ENCODE results near the gene TTC13. TPM values are rescaled to one million over a fixed set of nuclear protein-coding genes. Genes with fewer than 3 reads are reported as not detected.
"Not testable (repeated sequence)": the region's sequence is repeated elsewhere in the genome, so short reads cannot be mapped to it uniquely, and the experiment has no call there.

TTC13 gene
- total RNA-seq, 3 donors from 2014 or later (not counting 1 experiment from before 2014, with no cell fraction given) = 72.4 to 90.1 (median 80.4) TPM

- H3K36me3 Mint-ChIP-seq = no peaks in the 10 kb centered on the region
- no peaks in the 10 kb centered on the region for H3K27me3 Mint-ChIP-seq (ENCODE audit: low read depth in 2 of 2)
- no peaks in the 10 kb centered on the region for H3K9me3 Mint-ChIP-seq
- Histone ChIP-seq H3K9me3 (ENCODE audit: control insufficient read depth, insufficient read depth, low read length) (no peaks in the 10 kb centered on the region), H3K4me1 (ENCODE audit: control insufficient read depth, insufficient read depth, low read length) (no peaks in the 10 kb centered on the region), H3K27me3 (ENCODE audit: control insufficient read depth, insufficient read depth, low read length) (no peaks in the 10 kb centered on the region), H3K4me3 (ENCODE audit: low read length) (no peak overlapping the region), H3K27ac (ENCODE audit: low read length) (no peak overlapping the region), H3K36me3 (ENCODE audit: control insufficient read depth, insufficient read depth, low read length) (peaks cover 15% of the 10 kb centered on the region)
- no peak for DNase-seq
- intact Hi-C loops (cut with micrococcal nuclease) = no loop called here
- no peak overlapping the region for H3K4me3 Mint-ChIP-seq
- WGBS (ENCODE audit: insufficient coverage) = 96% methylated on average over 6 of the region's 6 CpGs
- H3K27ac Mint-ChIP-seq = no peak overlapping the region
- no peak for TF ChIP-seq CTCF (IDR thresholded peaks at IDR 0.05)
- ATAC-seq = no peak
- peaks cover 4 to 6% of the 10 kb centered on the region in 2 donors for H3K4me1 Mint-ChIP-seq
Observed at GRCh38 chr1:230985711-230986110, 7.0 kb upstream of the TTC13 start.

- H3K27me3 ChIP-seq (ENCODE audit: control insufficient read depth, insufficient read depth, low read length); H3K9me3 Mint-ChIP-seq; H3K27ac Mint-ChIP-seq; intact Hi-C loops (cut with micrococcal nuclease); H3K9me3 ChIP-seq (ENCODE audit: control insufficient read depth, insufficient read depth, low read length); H3K36me3 Mint-ChIP-seq; H3K27ac ChIP-seq (ENCODE audit: low read length); H3K27me3 Mint-ChIP-seq (ENCODE audit: low read depth in 2 of 2); DNase-seq; H3K4me3 ChIP-seq (ENCODE audit: low read length); ATAC-seq; H3K4me1 ChIP-seq (ENCODE audit: control insufficient read depth, insufficient read depth, low read length); H3K4me3 Mint-ChIP-seq; H3K36me3 ChIP-seq (ENCODE audit: control insufficient read depth, insufficient read depth, low read length): not testable (repeated sequence)
- H3K4me1 Mint-ChIP-seq = peaks cover 4 to 10% of the 10 kb centered on the region in 2 donors
- WGBS (ENCODE audit: insufficient coverage) = 96% methylated on average over 8 of the region's 10 CpGs
Observed at GRCh38 chr1:230984622-230985515, 6.2 kb upstream of the TTC13 start.

GRCh38 chr1:230983811-230984210, 5.2 kb upstream of the TTC13 start:
- intact Hi-C loops (cut with micrococcal nuclease) = no loop called here
- WGBS (ENCODE audit: insufficient coverage) = 100% methylated on average over 2 of the region's 5 CpGs
- peaks cover 2% of the 10 kb centered on the region for H3K36me3 ChIP-seq (ENCODE audit: control insufficient read depth, insufficient read depth, low read length)

More at GRCh38 chr1:230983811-230984210, 5.2 kb upstream of the TTC13 start:
- Mint-ChIP-seq H3K36me3 (no peaks in the 10 kb centered on the region), H3K4me1 (peaks cover 4 to 21% of the 10 kb centered on the region in 2 donors), H3K9me3 (no peaks in the 10 kb centered on the region), H3K27me3 (ENCODE audit: low read depth in 2 of 2) (no peaks in the 10 kb centered on the region), H3K27ac (no peak overlapping the region), H3K4me3 (no peak overlapping the region)
- no peaks in the 10 kb centered on the region for H3K27me3 ChIP-seq (ENCODE audit: control insufficient read depth, insufficient read depth, low read length)
- H3K27ac ChIP-seq (ENCODE audit: low read length) = no peak overlapping the region
- TF ChIP-seq CTCF (IDR thresholded peaks at IDR 0.05) = no peak
- H3K4me1 ChIP-seq (ENCODE audit: control insufficient read depth, insufficient read depth, low read length) = peaks cover 6% of the 10 kb centered on the region
- no peaks in the 10 kb centered on the region for H3K9me3 ChIP-seq (ENCODE audit: control insufficient read depth, insufficient read depth, low read length)
- ATAC-seq (no peak), DNase-seq (no peak)
- H3K4me3 ChIP-seq (ENCODE audit: low read length) = no peak overlapping the region

Measured in natural killer cell (primary cell).